ENCODE results near the gene CDH23.

CDH23 gene

GRCh38 chr10:71363936-71364335 lies 32.8 kb upstream of the CDH23 start:
- no peak for TF ChIP-seq CTCF (IDR thresholded peaks at IDR 0.05)

GRCh38 chr10:71365366-71365765 lies 31.4 kb upstream of the CDH23 start:
- no peak for TF ChIP-seq CTCF (IDR thresholded peaks at IDR 0.05)

GRCh38 chr10:71366690-71367089 lies 30.0 kb upstream of the CDH23 start:
- no peak for TF ChIP-seq CTCF (IDR thresholded peaks at IDR 0.05)

- no peak for TF ChIP-seq CTCF (IDR thresholded peaks at IDR 0.05)
Observed at GRCh38 chr10:71367271-71367670, 29.4 kb upstream of the CDH23 start.

- TF ChIP-seq CTCF (IDR thresholded peaks at IDR 0.05) = no peak
Observed at GRCh38 chr10:71368176-71368575, 28.5 kb upstream of the CDH23 start.

GRCh38 chr10:71368643-71369042 lies 28.1 kb upstream of the CDH23 start:
- no peak; the same call in 1 of the 2 replicates for TF ChIP-seq CTCF (IDR thresholded peaks at IDR 0.05)

- no peak for TF ChIP-seq CTCF (IDR thresholded peaks at IDR 0.05)
Observed at GRCh38 chr10:71369602-71370001, 27.1 kb upstream of the CDH23 start.

- no peak for TF ChIP-seq CTCF (IDR thresholded peaks at IDR 0.05)
Observed at GRCh38 chr10:71370031-71370430, 26.7 kb upstream of the CDH23 start.

Measured in LNCAP (cell line).